Ovary (tissue), 3 donors: ENCODE results near the gene GABBR1.

ENCODE experiments used
- POLR2A ChIP-seq: fragments of 450-650 bp; IDR thresholded peaks from one replicate; pipeline ENCODE4 v1.6.1; 2017; ENCODE audit warnings: antibody characterized with exemption, mild to moderate bottlenecking, moderate library complexity
- TF ChIP-seq, protein P1 (sequence below), 3 donors: fragments of 450-650 bp in 2 of 3; fragments of 200-600 bp in 1 of 3; IDR thresholded peaks; one replicate each; pipeline versions ENCODE4 v1.5.1 to v1.8.0; 2016 to 2022; ENCODE audit warnings: antibody characterized with exemption in 3 of 3, mild to moderate bottlenecking in 1 of 3
- donor health status: DM: no; HTN: no; CAD: no.

- TF ChIP-seq, protein P1, sequence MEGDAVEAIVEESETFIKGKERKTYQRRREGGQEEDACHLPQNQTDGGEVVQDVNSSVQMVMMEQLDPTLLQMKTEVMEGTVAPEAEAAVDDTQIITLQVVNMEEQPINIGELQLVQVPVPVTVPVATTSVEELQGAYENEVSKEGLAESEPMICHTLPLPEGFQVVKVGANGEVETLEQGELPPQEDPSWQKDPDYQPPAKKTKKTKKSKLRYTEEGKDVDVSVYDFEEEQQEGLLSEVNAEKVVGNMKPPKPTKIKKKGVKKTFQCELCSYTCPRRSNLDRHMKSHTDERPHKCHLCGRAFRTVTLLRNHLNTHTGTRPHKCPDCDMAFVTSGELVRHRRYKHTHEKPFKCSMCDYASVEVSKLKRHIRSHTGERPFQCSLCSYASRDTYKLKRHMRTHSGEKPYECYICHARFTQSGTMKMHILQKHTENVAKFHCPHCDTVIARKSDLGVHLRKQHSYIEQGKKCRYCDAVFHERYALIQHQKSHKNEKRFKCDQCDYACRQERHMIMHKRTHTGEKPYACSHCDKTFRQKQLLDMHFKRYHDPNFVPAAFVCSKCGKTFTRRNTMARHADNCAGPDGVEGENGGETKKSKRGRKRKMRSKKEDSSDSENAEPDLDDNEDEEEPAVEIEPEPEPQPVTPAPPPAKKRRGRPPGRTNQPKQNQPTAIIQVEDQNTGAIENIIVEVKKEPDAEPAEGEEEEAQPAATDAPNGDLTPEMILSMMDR (IDR thresholded peaks at IDR 0.05) = no peak
- TF ChIP-seq POLR2A = no peak
These were observed 887 bp downstream of the GABBR1 start for GRCh38 chr6:29631860-29632731.
